OCI-LY1 (cell line): ENCODE data around the gene UBE2K.

Source experiments
- CTCF ChIP-seq: fragments of 200-600 bp; sonication (generic), shearing (Covaris generic); IDR thresholded peaks from 2 replicates; pipeline ENCODE4 v1.5.1; 2017; ENCODE audit warnings: mild to moderate bottlenecking, antibody characterized with exemption, low read length, moderate library complexity, mixed read lengths
- EZH2 ChIP-seq: fragments of 200-600 bp; sonication (generic), shearing (Covaris generic); IDR thresholded peaks from 2 replicates; pipeline ENCODE4 v1.8.0; 2017; ENCODE audit warnings: borderline replicate concordance, mixed run types, mild to moderate bottlenecking, antibody characterized with exemption, low read length, moderate library complexity, mixed read lengths

GRCh38 chr4:39700554-39700953, 2.6 kb downstream of the UBE2K start:
- TF ChIP-seq CTCF (no peak), EZH2 (no peak)
